Panc1 (cell line): ENCODE measurements around the gene BLOC1S6. TPM values are rescaled to one million over a fixed set of nuclear protein-coding genes. Genes with fewer than 3 reads are reported as not detected.

ENCODE experiments used
- ATAC-seq: fragments of 200-7000 bp; cut with Tn5 transposase; 2 replicates; pipeline ENCODE4 v1.9.1; 2020; ENCODE audit warnings: mild to moderate bottlenecking, moderate library complexity
- BruUV-seq: library from RNA; stranded (reverse); fragments of 400-500 nt; replicated peaks from 2 replicates; lab custom pipeline; 2021; lab: Mats Ljungman, UMichigan
- CTCF ChIA-PET: fragments of 300-600 bp; sonication (Branson Sonifier 250); formaldehyde crosslinking; loops from one replicate; lab custom pipeline; 2022; ENCODE audit warnings: antibody characterized with exemption; lab: Charles Lee
- POLR2A ChIA-PET: fragments of 300-600 bp; sonication (Branson Sonifier 250); formaldehyde crosslinking; loops from one replicate; lab custom pipeline; 2022; ENCODE audit warnings: antibody characterized with exemption; lab: Charles Lee
- DNase-seq: peaks from one replicate; pipeline ENCODE4 v3.0.0-alpha.2; 2010; ENCODE audit warnings: low read depth, low spot score
- H3K27ac ChIP-seq: 2 replicates; pipeline ENCODE4 v1.5.1; 2011; ENCODE audit warnings: mild to moderate bottlenecking, low read length, inconsistent platforms
- H3K27me3 ChIP-seq: fragments of 200-500 bp; sonication (Bioruptor generic); 2 replicates; pipeline ENCODE4 v1.6.0; 2014; ENCODE audit warnings: low read length, inconsistent platforms; ENCODE audit not compliant: control insufficient read depth, insufficient read depth
- H3K36me3 ChIP-seq: fragments of 200-500 bp; sonication (Bioruptor generic); 2 replicates; pipeline ENCODE4 v1.5.1; 2014; ENCODE audit warnings: inconsistent platforms, mild to moderate bottlenecking, low read length, moderate library complexity; ENCODE audit not compliant: control insufficient read depth, insufficient read depth
- H3K4me1 ChIP-seq: 2 replicates; pipeline ENCODE4 v1.5.1; 2011; ENCODE audit warnings: inconsistent platforms, mild to moderate bottlenecking, low read length, moderate library complexity; ENCODE audit not compliant: control insufficient read depth, insufficient read depth
- H3K4me3 ChIP-seq, 2 experiments: 2 replicates each; pipeline ENCODE4 v1.5.1; 2011 to 2012; ENCODE audit warnings: low read depth in 2 of 2, low read length in 2 of 2, mild to moderate bottlenecking in 2 of 2, inconsistent platforms in 1 of 2, moderate library complexity in 1 of 2
- H3K9me3 ChIP-seq: fragments of 200-500 bp; sonication (Bioruptor generic); 2 replicates; pipeline ENCODE4 v1.5.1; 2014; ENCODE audit warnings: low read depth, mild to moderate bottlenecking, inconsistent platforms, low read length, moderate library complexity; ENCODE audit not compliant: control insufficient read depth, insufficient read depth
- CTCF ChIP-seq: fragments of 450-650 bp; IDR thresholded peaks from 2 replicates; pipeline ENCODE4 v1.5.1; 2017; ENCODE audit warnings: mild to moderate bottlenecking
- POLR2AphosphoS5 ChIP-seq: IDR thresholded peaks from 2 replicates; pipeline ENCODE4 v1.6.1; 2012; ENCODE audit warnings: mild to moderate bottlenecking, low read depth, low read length, moderate library complexity
- REST ChIP-seq, 2 experiments: IDR thresholded peaks; 2 replicates each; pipeline ENCODE4 v1.6.1; 2011 to 2012; ENCODE audit warnings: low read depth in 2 of 2, control low read depth in 1 of 2, low read length in 1 of 2, mild to moderate bottlenecking in 1 of 2, moderate library complexity in 1 of 2; ENCODE audit not compliant: insufficient read depth in 1 of 2
- SIN3A ChIP-seq: IDR thresholded peaks from 2 replicates; pipeline ENCODE4 v1.6.1; 2012; ENCODE audit warnings: low read depth, mild to moderate bottlenecking, low read length, moderate library complexity, borderline replicate concordance; ENCODE audit not compliant: insufficient read depth
- TCF7L2 ChIP-seq: IDR thresholded peaks from 2 replicates; pipeline ENCODE4 v1.6.1; 2011; ENCODE audit warnings: mild to moderate bottlenecking, low read depth, low read length, inconsistent platforms
- in situ Hi-C: cut with HindIII; loops from 2 replicates; pipeline ENCODE4 v1.10.0; 2016; ENCODE audit warnings: low sequenced_read_pairs, low pct_unique_long_range_greater_than_20kb
- intact Hi-C: fragments of 100-400 bp; cut with micrococcal nuclease; formaldehyde crosslinking; loops from one replicate; pipeline ENCODE4 v1.10.0; 2022; ENCODE audit not compliant: unreplicated experiment
- total RNA-seq: library from RNA; stranded (reverse); gene quantifications from one replicate; pipeline ENCODE4 v1.2.1, GENCODE V29; 2021; ENCODE audit not compliant: unreplicated experiment

Gene BLOC1S6
- total RNA-seq, 1 experiment from 2014 or later, result 52.0 TPM

GRCh38 chr15:45641999-45642932 lies 55.1 kb downstream of the BLOC1S6 start:
- CTCF ChIA-PET, result no interaction called here
- TF ChIP-seq SIN3A (no peak), REST (IDR thresholded peaks at IDR 0.05; ENCODE audit: insufficient read depth in 1 of 2, low read depth in 2 of 2, low read length in 1 of 2) (no peak)
- Histone ChIP-seq H3K4me1 (peaks cover 70% of the 10 kb centered on the region), H3K9me3 (no peaks in the 10 kb centered on the region), H3K4me3 (no peak overlapping the region), H3K27ac (peak overlapping the region; percentile 75), H3K36me3 (no peaks in the 10 kb centered on the region), H3K27me3 (no peaks in the 10 kb centered on the region)
- intact Hi-C loops (no loop called here), in situ Hi-C loops (no loop called here)
- ATAC-seq (no peak), DNase-seq (no peak)
- POLR2A ChIA-PET, result interaction anchor here (0.7 kb wide), 1 partner anchor 8 kb away, joined by 3 read pairs; no protein-coding TSS in a partner anchor
- no TSS peak for BruUV-seq

- no peak for TF ChIP-seq SIN3A
- H3K9me3 ChIP-seq, result no peaks in the 10 kb centered on the region
- intact Hi-C loops (no loop called here), in situ Hi-C loops (no loop called here)
- H3K4me3 ChIP-seq, result no peak overlapping the region
- ChIA-PET POLR2A (interaction anchor here (0.6 kb wide), 1 partner anchor 9 kb away, joined by 3 read pairs; no protein-coding TSS in a partner anchor), CTCF (no interaction called here)
- no peaks in the 10 kb centered on the region for H3K36me3 ChIP-seq
- H3K27me3 ChIP-seq, result no peaks in the 10 kb centered on the region
- no peak for DNase-seq
- H3K27ac ChIP-seq, result peak overlapping the region; percentile 89
- BruUV-seq, result no TSS peak
- H3K4me1 ChIP-seq, result peaks cover 68% of the 10 kb centered on the region
- ATAC-seq, result no peak
Observed at GRCh38 chr15:45644437-45644836, 57.3 kb downstream of the BLOC1S6 start.

GRCh38 chr15:45645026-45645980 lies 58.1 kb downstream of the BLOC1S6 start:
- no peak for TF ChIP-seq TCF7L2
- no peak for TF ChIP-seq CTCF
- TF ChIP-seq REST (IDR thresholded peaks at IDR 0.05; ENCODE audit: insufficient read depth in 1 of 2, low read depth in 2 of 2, low read length in 1 of 2), result no peak
- TF ChIP-seq POLR2AphosphoS5, result no peak; the same call in 1 of the 2 replicates
- Histone ChIP-seq H3K27ac (peak overlapping the region; percentile 89), H3K36me3 (no peaks in the 10 kb centered on the region), H3K4me3 (peak overlapping the region in 1 of 2 experiments; percentile 38; a peak in 2 of 4 replicates), H3K27me3 (no peaks in the 10 kb centered on the region), H3K9me3 (no peaks in the 10 kb centered on the region), H3K4me1 (peaks cover 60% of the 10 kb centered on the region)
- intact Hi-C loops, result no loop called here
- no TSS peak for BruUV-seq
- DNase-seq (no peak), ATAC-seq (peak; percentile 64)
- POLR2A ChIA-PET, result no interaction called here
- CTCF ChIA-PET, result no interaction called here
- in situ Hi-C loops, result no loop called here
